GM23338 (cell line): Measurements from ENCODE around the gene HIVEP1. TPM values are rescaled to one million over a fixed set of nuclear protein-coding genes. Genes with fewer than 3 reads are reported as not detected.

Experiments
- ATAC-seq: fragments of 200-7000 bp; cut with Tn5 transposase; 3 replicates; pipeline ENCODE4 v1.9.1; 2020
- DNase-seq: peaks from one replicate; pipeline ENCODE4 v3.0.0-alpha.2; 2015; ENCODE audit warnings: low spot score
- H2AFZ ChIP-seq: fragments of 200-600 bp; sonication (generic); 2 replicates; pipeline ENCODE4 v1.8.0; 2016; ENCODE audit warnings: antibody characterized with exemption, mild to moderate bottlenecking, moderate library complexity
- H3F3A ChIP-seq: fragments of 200-600 bp; sonication (generic); replicated peaks from 2 replicates; pipeline ENCODE4 v1.8.0; 2017; ENCODE audit warnings: antibody characterized with exemption, mixed run types, low read depth
- H3K27ac ChIP-seq: fragments of 200-600 bp; sonication (generic); 2 replicates; pipeline ENCODE4 v1.6.1; 2016; ENCODE audit warnings: low read depth
- H3K27me3 ChIP-seq: fragments of 200-600 bp; sonication (generic); 2 replicates; pipeline ENCODE4 v1.8.0; 2016; ENCODE audit warnings: mild to moderate bottlenecking, mixed run types, moderate library complexity; ENCODE audit not compliant: insufficient read depth
- H3K36me3 ChIP-seq: fragments of 200-600 bp; sonication (generic); 2 replicates; pipeline ENCODE4 v1.8.0; 2016; ENCODE audit warnings: mild to moderate bottlenecking; ENCODE audit not compliant: insufficient read depth
- H3K4me1 ChIP-seq: fragments of 200-600 bp; sonication (generic); 2 replicates; pipeline ENCODE4 v1.8.0; 2016; ENCODE audit warnings: mild to moderate bottlenecking, moderate library complexity; ENCODE audit not compliant: insufficient read depth
- H3K4me2 ChIP-seq: fragments of 200-600 bp; sonication (generic); 2 replicates; pipeline ENCODE4 v1.7.1; 2017; ENCODE audit warnings: mixed run types
- H3K4me3 ChIP-seq: fragments of 200-600 bp; sonication (generic); 2 replicates; pipeline ENCODE4 v1.6.1; 2016; ENCODE audit warnings: mixed run types
- H3K79me2 ChIP-seq: fragments of 200-600 bp; sonication (generic); replicated peaks from 2 replicates; pipeline ENCODE4 v1.8.0; 2017; ENCODE audit warnings: mild to moderate bottlenecking; ENCODE audit not compliant: insufficient read depth
- H3K9me2 ChIP-seq: fragments of 200-600 bp; sonication (generic); 2 replicates; pipeline ENCODE4 v1.8.0; 2017; ENCODE audit not compliant: insufficient read depth
- H4K20me1 ChIP-seq: fragments of 200-600 bp; sonication (generic); replicated peaks from 2 replicates; pipeline ENCODE4 v1.8.0; 2017; ENCODE audit warnings: mild to moderate bottlenecking; ENCODE audit not compliant: insufficient read depth
- H3K27ac Mint-ChIP-seq: 2 replicates; pipeline ENCODE4 v1.8.0; 2020; ENCODE audit warnings: inconsistent platforms, mild to moderate bottlenecking, moderate library complexity, mixed read lengths
- H3K27me3 Mint-ChIP-seq: 3 replicates; pipeline ENCODE4 v1.8.0; 2022; ENCODE audit warnings: low read depth, mild to moderate bottlenecking, moderate library complexity, mixed read lengths, inconsistent platforms; ENCODE audit not compliant: insufficient read depth, poor library complexity
- H3K36me3 Mint-ChIP-seq: 3 replicates; pipeline ENCODE4 v1.8.0; 2021; ENCODE audit warnings: low read depth, mild to moderate bottlenecking, inconsistent platforms, moderate library complexity, mixed read lengths
- H3K4me1 Mint-ChIP-seq: 3 replicates; pipeline ENCODE4 v1.8.0; 2020; ENCODE audit warnings: mild to moderate bottlenecking, inconsistent platforms, mixed read lengths
- H3K4me3 Mint-ChIP-seq: 3 replicates; pipeline ENCODE4 v1.8.0; 2021; ENCODE audit warnings: moderate library complexity, mild to moderate bottlenecking, inconsistent platforms, mixed read lengths
- H3K9me3 Mint-ChIP-seq: 3 replicates; pipeline ENCODE4 v1.8.0; 2020; ENCODE audit warnings: moderate library complexity, mild to moderate bottlenecking, inconsistent platforms, mixed read lengths
- CREB1 ChIP-seq: fragments of 250-450 bp; sonication (Bioruptor Pico); IDR thresholded peaks from 2 replicates; pipeline ENCODE4 v1.5.0; 2020; ENCODE audit warnings: low read depth, mild to moderate bottlenecking, moderate library complexity
- EZH2 ChIP-seq: fragments of 200-600 bp; sonication (generic); IDR thresholded peaks from one replicate; pipeline ENCODE4 v1.8.0; 2017; ENCODE audit warnings: antibody characterized with exemption, mild to moderate bottlenecking, low read depth; ENCODE audit not compliant: unreplicated experiment
- EZH2phosphoT487 ChIP-seq: fragments of 200-600 bp; sonication (generic); IDR thresholded peaks from one replicate; pipeline ENCODE4 v1.8.1; 2018; ENCODE audit warnings: antibody characterized with exemption; ENCODE audit not compliant: unreplicated experiment
- JUNB ChIP-seq: IDR thresholded peaks from one replicate; pipeline ENCODE4 v1.6.1; 2016; ENCODE audit warnings: antibody characterized with exemption; ENCODE audit not compliant: unreplicated experiment
- NANOG ChIP-seq: IDR thresholded peaks from 2 replicates; pipeline ENCODE4 v1.6.1; 2016; ENCODE audit warnings: antibody characterized with exemption, borderline replicate concordance
- POLR2AphosphoS5 ChIP-seq: IDR thresholded peaks from 2 replicates; pipeline ENCODE4 v1.6.1; 2016; ENCODE audit warnings: antibody characterized with exemption, low read depth
- STAT1 ChIP-seq: IDR thresholded peaks from one replicate; pipeline ENCODE4 v1.6.1; 2016; ENCODE audit warnings: antibody characterized with exemption; ENCODE audit not compliant: unreplicated experiment
- ZNF114 ChIP-seq: fragments of 250-450 bp; sonication (Bioruptor Pico); IDR thresholded peaks from 2 replicates; pipeline ENCODE4 v1.5.0; 2020; ENCODE audit warnings: mild to moderate bottlenecking, moderate library complexity
- ZNF331 ChIP-seq: fragments of 250-450 bp; sonication (Bioruptor Pico); IDR thresholded peaks from 2 replicates; pipeline ENCODE4 v1.5.0; 2020; ENCODE audit warnings: low read depth, mild to moderate bottlenecking, moderate library complexity
- long read RNA-seq: library from polyadenylated mRNA; unstranded; transcript quantifications from one replicate; pipeline ENCODE4 v2.0.0, GENCODE V29; 2020; ENCODE audit not compliant: unreplicated experiment
- polyA plus RNA-seq: library from polyadenylated mRNA; unstranded; fragments of >200 nt; fragmentation: Nextera tagmentation; extraction: Ambion mirVana; gene quantifications from 2 replicates; pipeline ENCODE4 v1.2.1, GENCODE V29; 2016
- total RNA-seq: library from RNA; depleted of rRNA; stranded (reverse); fragments of >200 nt; shearing (Covaris generic); gene quantifications from 2 replicates; pipeline ENCODE4 v1.2.3, GENCODE V29; 2014; rRNA removed
- TF ChIP-seq, protein P1 (sequence below): fragments of 250-450 bp; sonication (Bioruptor Pico); IDR thresholded peaks from 2 replicates; pipeline ENCODE4 v1.5.0; 2020; ENCODE audit warnings: mild to moderate bottlenecking, moderate library complexity
- TF ChIP-seq, protein P2 (sequence below), 2 experiments: fragments of 200-600 bp in 1 of 2; sonication (generic) in 1 of 2; conservative IDR thresholded peaks; 2 replicates each; pipeline versions ENCODE4 v1.5.1 to v1.6.1; 2016 to 2017; ENCODE audit warnings: antibody characterized with exemption in 2 of 2, low read depth in 2 of 2, mild to moderate bottlenecking in 2 of 2, moderate library complexity in 1 of 2
- TF ChIP-seq, protein P3 (sequence below): IDR thresholded peaks from 2 replicates; pipeline ENCODE4 v1.6.1; 2016; ENCODE audit warnings: antibody characterized with exemption
- TF ChIP-seq, protein P4 (sequence below): IDR thresholded peaks from one replicate; pipeline ENCODE4 v1.6.1; 2018; ENCODE audit warnings: antibody characterized with exemption; ENCODE audit not compliant: unreplicated experiment

The HIVEP1 gene
- total RNA-seq (16.5 and 21.7 TPM in 2 replicates), polyA plus RNA-seq (7.7 and 10.1 TPM in 2 replicates)
- long read RNA-seq, result 0 reads

DNA sequence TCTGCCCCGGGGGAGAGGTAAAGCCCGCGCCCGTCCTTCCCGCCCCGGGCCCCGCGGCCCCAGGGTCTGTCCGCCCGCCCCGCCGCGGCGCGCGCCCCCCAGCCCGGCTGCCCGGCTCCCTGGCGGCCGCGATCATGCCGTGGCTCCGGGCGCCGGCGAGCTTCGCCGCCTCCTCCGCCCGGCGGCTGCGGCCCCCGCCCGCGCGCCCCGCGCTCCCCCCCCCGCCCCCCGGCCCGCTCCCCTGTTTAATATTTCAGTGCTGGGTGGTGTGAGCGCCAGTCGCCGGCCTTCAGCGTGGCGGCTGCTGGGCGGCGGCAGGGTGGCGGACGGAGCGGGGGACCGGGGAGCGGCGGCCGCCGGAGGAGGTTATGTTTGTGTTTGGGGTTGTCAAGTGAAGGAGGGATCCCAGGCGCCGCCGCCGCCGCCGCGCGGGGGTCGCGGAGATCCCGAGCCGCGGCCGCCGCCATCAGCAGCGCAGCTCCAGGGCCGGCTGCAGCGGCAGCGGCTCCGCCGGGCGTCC lies at the start of gene HIVEP1:
Gene HIVEP1 (plus strand): TSS at position 275 of the 520 bp plus-strand sequence. CDS start 3,317 bp downstream, outside the sequence.
- H3K4me3 Mint-ChIP-seq, result peak within 1 kb of the TSS; percentile 91
- Histone ChIP-seq H3F3A (peaks cover 15% of the 10 kb centered on the region; the same call in 1 of the 2 replicates), H2AFZ (peak within 1 kb of the TSS; percentile 44; the same call in 1 of the 2 replicates), H3K27ac (peak within 1 kb of the TSS; percentile 88), H3K9me2 (no peaks in the 10 kb centered on the region), H3K79me2 (peaks cover 43% of the 10 kb centered on the region), H3K4me3 (peak within 1 kb of the TSS; percentile 63), H3K4me2 (peak within 1 kb of the TSS; percentile 81), H4K20me1 (no peaks in the 10 kb centered on the region), H3K4me1 (peaks cover 28% of the 10 kb centered on the region), H3K36me3 (peaks cover 5% of the 10 kb centered on the region), H3K27me3 (peaks cover 15% of the 10 kb centered on the region)
- peaks cover 6% of the 10 kb centered on the region for H3K27me3 Mint-ChIP-seq
- TF ChIP-seq, protein P1, sequence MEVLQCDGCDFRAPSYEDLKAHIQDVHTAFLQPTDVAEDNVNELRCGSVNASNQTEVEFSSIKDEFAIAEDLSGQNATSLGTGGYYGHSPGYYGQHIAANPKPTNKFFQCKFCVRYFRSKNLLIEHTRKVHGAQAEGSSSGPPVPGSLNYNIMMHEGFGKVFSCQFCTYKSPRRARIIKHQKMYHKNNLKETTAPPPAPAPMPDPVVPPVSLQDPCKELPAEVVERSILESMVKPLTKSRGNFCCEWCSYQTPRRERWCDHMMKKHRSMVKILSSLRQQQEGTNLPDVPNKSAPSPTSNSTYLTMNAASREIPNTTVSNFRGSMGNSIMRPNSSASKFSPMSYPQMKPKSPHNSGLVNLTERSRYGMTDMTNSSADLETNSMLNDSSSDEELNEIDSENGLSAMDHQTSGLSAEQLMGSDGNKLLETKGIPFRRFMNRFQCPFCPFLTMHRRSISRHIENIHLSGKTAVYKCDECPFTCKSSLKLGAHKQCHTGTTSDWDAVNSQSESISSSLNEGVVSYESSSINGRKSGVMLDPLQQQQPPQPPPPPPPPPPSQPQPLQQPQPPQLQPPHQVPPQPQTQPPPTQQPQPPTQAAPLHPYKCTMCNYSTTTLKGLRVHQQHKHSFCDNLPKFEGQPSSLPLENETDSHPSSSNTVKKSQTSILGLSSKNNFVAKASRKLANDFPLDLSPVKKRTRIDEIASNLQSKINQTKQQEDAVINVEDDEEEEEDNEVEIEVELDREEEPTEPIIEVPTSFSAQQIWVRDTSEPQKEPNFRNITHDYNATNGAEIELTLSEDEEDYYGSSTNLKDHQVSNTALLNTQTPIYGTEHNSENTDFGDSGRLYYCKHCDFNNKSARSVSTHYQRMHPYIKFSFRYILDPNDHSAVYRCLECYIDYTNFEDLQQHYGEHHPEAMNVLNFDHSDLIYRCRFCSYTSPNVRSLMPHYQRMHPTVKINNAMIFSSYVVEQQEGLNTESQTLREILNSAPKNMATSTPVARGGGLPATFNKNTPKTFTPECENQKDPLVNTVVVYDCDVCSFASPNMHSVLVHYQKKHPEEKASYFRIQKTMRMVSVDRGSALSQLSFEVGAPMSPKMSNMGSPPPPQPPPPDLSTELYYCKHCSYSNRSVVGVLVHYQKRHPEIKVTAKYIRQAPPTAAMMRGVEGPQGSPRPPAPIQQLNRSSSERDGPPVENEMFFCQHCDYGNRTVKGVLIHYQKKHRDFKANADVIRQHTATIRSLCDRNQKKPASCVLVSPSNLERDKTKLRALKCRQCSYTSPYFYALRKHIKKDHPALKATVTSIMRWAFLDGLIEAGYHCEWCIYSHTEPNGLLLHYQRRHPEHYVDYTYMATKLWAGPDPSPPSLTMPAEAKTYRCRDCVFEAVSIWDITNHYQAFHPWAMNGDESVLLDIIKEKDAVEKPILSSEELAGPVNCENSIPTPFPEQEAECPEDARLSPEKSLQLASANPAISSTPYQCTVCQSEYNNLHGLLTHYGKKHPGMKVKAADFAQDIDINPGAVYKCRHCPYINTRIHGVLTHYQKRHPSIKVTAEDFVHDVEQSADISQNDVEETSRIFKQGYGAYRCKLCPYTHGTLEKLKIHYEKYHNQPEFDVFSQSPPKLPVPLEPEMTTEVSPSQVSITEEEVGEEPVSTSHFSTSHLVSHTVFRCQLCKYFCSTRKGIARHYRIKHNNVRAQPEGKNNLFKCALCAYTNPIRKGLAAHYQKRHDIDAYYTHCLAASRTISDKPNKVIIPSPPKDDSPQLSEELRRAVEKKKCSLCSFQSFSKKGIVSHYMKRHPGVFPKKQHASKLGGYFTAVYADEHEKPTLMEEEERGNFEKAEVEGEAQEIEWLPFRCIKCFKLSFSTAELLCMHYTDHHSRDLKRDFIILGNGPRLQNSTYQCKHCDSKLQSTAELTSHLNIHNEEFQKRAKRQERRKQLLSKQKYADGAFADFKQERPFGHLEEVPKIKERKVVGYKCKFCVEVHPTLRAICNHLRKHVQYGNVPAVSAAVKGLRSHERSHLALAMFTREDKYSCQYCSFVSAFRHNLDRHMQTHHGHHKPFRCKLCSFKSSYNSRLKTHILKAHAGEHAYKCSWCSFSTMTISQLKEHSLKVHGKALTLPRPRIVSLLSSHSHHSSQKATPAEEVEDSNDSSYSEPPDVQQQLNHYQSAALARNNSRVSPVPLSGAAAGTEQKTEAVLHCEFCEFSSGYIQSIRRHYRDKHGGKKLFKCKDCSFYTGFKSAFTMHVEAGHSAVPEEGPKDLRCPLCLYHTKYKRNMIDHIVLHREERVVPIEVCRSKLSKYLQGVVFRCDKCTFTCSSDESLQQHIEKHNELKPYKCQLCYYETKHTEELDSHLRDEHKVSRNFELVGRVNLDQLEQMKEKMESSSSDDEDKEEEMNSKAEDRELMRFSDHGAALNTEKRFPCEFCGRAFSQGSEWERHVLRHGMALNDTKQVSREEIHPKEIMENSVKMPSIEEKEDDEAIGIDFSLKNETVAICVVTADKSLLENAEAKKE, result no peak
- TF ChIP-seq, protein P2, sequence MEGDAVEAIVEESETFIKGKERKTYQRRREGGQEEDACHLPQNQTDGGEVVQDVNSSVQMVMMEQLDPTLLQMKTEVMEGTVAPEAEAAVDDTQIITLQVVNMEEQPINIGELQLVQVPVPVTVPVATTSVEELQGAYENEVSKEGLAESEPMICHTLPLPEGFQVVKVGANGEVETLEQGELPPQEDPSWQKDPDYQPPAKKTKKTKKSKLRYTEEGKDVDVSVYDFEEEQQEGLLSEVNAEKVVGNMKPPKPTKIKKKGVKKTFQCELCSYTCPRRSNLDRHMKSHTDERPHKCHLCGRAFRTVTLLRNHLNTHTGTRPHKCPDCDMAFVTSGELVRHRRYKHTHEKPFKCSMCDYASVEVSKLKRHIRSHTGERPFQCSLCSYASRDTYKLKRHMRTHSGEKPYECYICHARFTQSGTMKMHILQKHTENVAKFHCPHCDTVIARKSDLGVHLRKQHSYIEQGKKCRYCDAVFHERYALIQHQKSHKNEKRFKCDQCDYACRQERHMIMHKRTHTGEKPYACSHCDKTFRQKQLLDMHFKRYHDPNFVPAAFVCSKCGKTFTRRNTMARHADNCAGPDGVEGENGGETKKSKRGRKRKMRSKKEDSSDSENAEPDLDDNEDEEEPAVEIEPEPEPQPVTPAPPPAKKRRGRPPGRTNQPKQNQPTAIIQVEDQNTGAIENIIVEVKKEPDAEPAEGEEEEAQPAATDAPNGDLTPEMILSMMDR (conservative IDR thresholded peaks at IDR 0.05; ENCODE audit: low read depth in 2 of 2), result no peak
- TF ChIP-seq, protein P3, sequence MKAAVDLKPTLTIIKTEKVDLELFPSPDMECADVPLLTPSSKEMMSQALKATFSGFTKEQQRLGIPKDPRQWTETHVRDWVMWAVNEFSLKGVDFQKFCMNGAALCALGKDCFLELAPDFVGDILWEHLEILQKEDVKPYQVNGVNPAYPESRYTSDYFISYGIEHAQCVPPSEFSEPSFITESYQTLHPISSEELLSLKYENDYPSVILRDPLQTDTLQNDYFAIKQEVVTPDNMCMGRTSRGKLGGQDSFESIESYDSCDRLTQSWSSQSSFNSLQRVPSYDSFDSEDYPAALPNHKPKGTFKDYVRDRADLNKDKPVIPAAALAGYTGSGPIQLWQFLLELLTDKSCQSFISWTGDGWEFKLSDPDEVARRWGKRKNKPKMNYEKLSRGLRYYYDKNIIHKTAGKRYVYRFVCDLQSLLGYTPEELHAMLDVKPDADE, result no peak
- TF ChIP-seq JUNB (no peak), EZH2phosphoT487 (no peak), CREB1 (CRISPR knock-in tag) (no peak), STAT1 (no peak), ZNF331 (no peak), NANOG (no peak), POLR2AphosphoS5 (no peak), ZNF114 (CRISPR knock-in tag) (no peak), EZH2 (no peak)
- TF ChIP-seq, protein P4, sequence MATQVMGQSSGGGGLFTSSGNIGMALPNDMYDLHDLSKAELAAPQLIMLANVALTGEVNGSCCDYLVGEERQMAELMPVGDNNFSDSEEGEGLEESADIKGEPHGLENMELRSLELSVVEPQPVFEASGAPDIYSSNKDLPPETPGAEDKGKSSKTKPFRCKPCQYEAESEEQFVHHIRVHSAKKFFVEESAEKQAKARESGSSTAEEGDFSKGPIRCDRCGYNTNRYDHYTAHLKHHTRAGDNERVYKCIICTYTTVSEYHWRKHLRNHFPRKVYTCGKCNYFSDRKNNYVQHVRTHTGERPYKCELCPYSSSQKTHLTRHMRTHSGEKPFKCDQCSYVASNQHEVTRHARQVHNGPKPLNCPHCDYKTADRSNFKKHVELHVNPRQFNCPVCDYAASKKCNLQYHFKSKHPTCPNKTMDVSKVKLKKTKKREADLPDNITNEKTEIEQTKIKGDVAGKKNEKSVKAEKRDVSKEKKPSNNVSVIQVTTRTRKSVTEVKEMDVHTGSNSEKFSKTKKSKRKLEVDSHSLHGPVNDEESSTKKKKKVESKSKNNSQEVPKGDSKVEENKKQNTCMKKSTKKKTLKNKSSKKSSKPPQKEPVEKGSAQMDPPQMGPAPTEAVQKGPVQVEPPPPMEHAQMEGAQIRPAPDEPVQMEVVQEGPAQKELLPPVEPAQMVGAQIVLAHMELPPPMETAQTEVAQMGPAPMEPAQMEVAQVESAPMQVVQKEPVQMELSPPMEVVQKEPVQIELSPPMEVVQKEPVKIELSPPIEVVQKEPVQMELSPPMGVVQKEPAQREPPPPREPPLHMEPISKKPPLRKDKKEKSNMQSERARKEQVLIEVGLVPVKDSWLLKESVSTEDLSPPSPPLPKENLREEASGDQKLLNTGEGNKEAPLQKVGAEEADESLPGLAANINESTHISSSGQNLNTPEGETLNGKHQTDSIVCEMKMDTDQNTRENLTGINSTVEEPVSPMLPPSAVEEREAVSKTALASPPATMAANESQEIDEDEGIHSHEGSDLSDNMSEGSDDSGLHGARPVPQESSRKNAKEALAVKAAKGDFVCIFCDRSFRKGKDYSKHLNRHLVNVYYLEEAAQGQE, result no peak
- DNase-seq, result no peak
- peak within 1 kb of the TSS; percentile 97 for H3K27ac Mint-ChIP-seq
- H3K36me3 Mint-ChIP-seq, result peaks cover 34% of the 10 kb centered on the region
- peaks cover 11% of the 10 kb centered on the region; the same call in 1 of the 3 replicates for H3K9me3 Mint-ChIP-seq
- peaks cover 29% of the 10 kb centered on the region for H3K4me1 Mint-ChIP-seq
- peak; percentile 0; the same call in 2 of the 3 replicates for ATAC-seq
